PC-3 (cell line): ENCODE results near the gene F12.

Source experiments
- CTCF ChIP-seq: fragments of 300-600 bp; sonication (generic); conservative IDR thresholded peaks from 2 replicates; pipeline ENCODE4 v1.5.1; 2017; ENCODE audit warnings: antibody characterized with exemption, low read depth, mild to moderate bottlenecking, low read length
- EZH2 ChIP-seq: fragments of 300-600 bp; sonication (generic); IDR thresholded peaks from one replicate; pipeline ENCODE4 v1.6.1; 2017; ENCODE audit warnings: antibody characterized with exemption, mild to moderate bottlenecking, low read length; ENCODE audit not compliant: unreplicated experiment

- TF ChIP-seq EZH2 (no peak), CTCF (peak; percentile 57)
These were observed 38.8 kb downstream of the F12 start for GRCh38 chr5:177370488-177371119.
